Vagina (tissue), 2 donors: ENCODE measurements around the gene RIT2. TPM values are rescaled to one million over a fixed set of nuclear protein-coding genes. Genes with fewer than 3 reads are reported as not detected.

Experiments
- DNase-seq, 2 donors: peaks; one replicate each; pipeline ENCODE4 v3.0.0-alpha.2; 2017; ENCODE audit errors: extremely low spot score in 2 of 2
- H3K27ac ChIP-seq: fragments of 200-600 bp; sonication (generic); one replicate; pipeline ENCODE4 v1.5.1; 2019
- H3K27me3 ChIP-seq: fragments of 200-600 bp; sonication (generic); one replicate; pipeline ENCODE4 v1.5.1; 2019
- H3K36me3 ChIP-seq, 2 donors: fragments of 200-600 bp; sonication (generic); one replicate each; pipeline ENCODE4 v1.5.1; 2017 to 2019
- H3K4me1 ChIP-seq: fragments of 200-600 bp; sonication (generic); one replicate; pipeline ENCODE4 v1.5.1; 2019
- H3K4me3 ChIP-seq, 2 donors: fragments of 200-600 bp; sonication (generic); 1 replicate in 1 of 2; 2 replicates in 1 of 2; pipeline ENCODE4 v1.5.1; 2016 to 2019
- H3K9me3 ChIP-seq: fragments of 200-600 bp; sonication (generic); one replicate; pipeline ENCODE4 v1.5.1; 2019
- CTCF ChIP-seq, 3 experiments: fragments of 450-650 bp in 2 of 3; fragments of 200-600 bp in 1 of 3; sonication (generic) in 1 of 3; IDR thresholded peaks; one replicate each; pipeline ENCODE4 v1.5.1; 2017 to 2019; ENCODE audit warnings: antibody characterized with exemption in 3 of 3, mild to moderate bottlenecking in 2 of 3, moderate library complexity in 2 of 3
- POLR2A ChIP-seq, 2 donors: fragments of 450-650 bp; IDR thresholded peaks; one replicate each; pipeline ENCODE4 v1.6.1; 2017; ENCODE audit warnings: antibody characterized with exemption in 2 of 2, mild to moderate bottlenecking in 2 of 2, moderate library complexity in 2 of 2
- POLR2AphosphoS5 ChIP-seq, 2 donors: sonication (generic); formaldehyde crosslinking; IDR thresholded peaks; one replicate each; pipeline ENCODE4 v1.9.0; 2017; ENCODE audit warnings: antibody characterized with exemption in 2 of 2, mild to moderate bottlenecking in 2 of 2, low read depth in 1 of 2; ENCODE audit not compliant: insufficient read depth in 1 of 2
- intact Hi-C: fragments of 100-400 bp; cut with DNase I; formaldehyde crosslinking; loops from one replicate; pipeline ENCODE4 v1.15.1; 2023
- total RNA-seq: library from RNA; depleted of rRNA; stranded (reverse); fragments of >200 nt; gene quantifications from one replicate; pipeline ENCODE4 v1.2.3, GENCODE V29; 2016

Gene RIT2
- total RNA-seq, 1 donor from 2014 or later = not detected

- no peaks in the 10 kb centered on the region for H3K27me3 ChIP-seq
- intact Hi-C loops = no loop called here
- no peaks in the 10 kb centered on the region for H3K9me3 ChIP-seq
- H3K4me1 ChIP-seq = no peaks in the 10 kb centered on the region
- TF ChIP-seq CTCF (IDR thresholded peaks at IDR 0.05) = no peak
- TF ChIP-seq POLR2A (IDR thresholded peaks at IDR 0.05) = no peak
- TF ChIP-seq POLR2AphosphoS5 (IDR thresholded peaks at IDR 0.05; ENCODE audit: insufficient read depth in 1 of 2, low read depth in 1 of 2) = no peak
- H3K4me3 ChIP-seq = no peak overlapping the region
- no peak for DNase-seq
- no peaks in the 10 kb centered on the region for H3K36me3 ChIP-seq
- H3K27ac ChIP-seq = no peak overlapping the region
Measured at GRCh38 chr18:43001821-43002220, 113.7 kb downstream of the RIT2 start.

- DNase-seq = no peak
- Histone ChIP-seq H3K4me3 (no peak overlapping the region), H3K27ac (no peak overlapping the region), H3K27me3 (no peaks in the 10 kb centered on the region), H3K4me1 (no peaks in the 10 kb centered on the region), H3K36me3 (no peaks in the 10 kb centered on the region), H3K9me3 (no peaks in the 10 kb centered on the region)
- intact Hi-C loops = no loop called here
- TF ChIP-seq POLR2A (IDR thresholded peaks at IDR 0.05) = no peak
Measured at GRCh38 chr18:42996824-42997223, 118.7 kb downstream of the RIT2 start.

- TF ChIP-seq POLR2AphosphoS5 (IDR thresholded peaks at IDR 0.05; ENCODE audit: insufficient read depth in 1 of 2, low read depth in 1 of 2) = no peak
- TF ChIP-seq POLR2A (IDR thresholded peaks at IDR 0.05) = no peak
- no peak for TF ChIP-seq CTCF (IDR thresholded peaks at IDR 0.05)
- Histone ChIP-seq H3K4me1 (no peaks in the 10 kb centered on the region), H3K9me3 (no peaks in the 10 kb centered on the region), H3K36me3 (no peaks in the 10 kb centered on the region), H3K4me3 (no peak overlapping the region), H3K27me3 (no peaks in the 10 kb centered on the region), H3K27ac (no peak overlapping the region)
- DNase-seq = no peak
- intact Hi-C loops = no loop called here
Measured at GRCh38 chr18:42980426-42980825, 135.1 kb downstream of the RIT2 start.

GRCh38 chr18:42977982-42978637, 137.4 kb downstream of the RIT2 start:
- DNase-seq = no peak
- intact Hi-C loops = no loop called here

GRCh38 chr18:42976869-42977590, 138.5 kb downstream of the RIT2 start:
- H3K27me3 ChIP-seq = no peaks in the 10 kb centered on the region
- no peak overlapping the region for H3K4me3 ChIP-seq
- no peak overlapping the region for H3K27ac ChIP-seq
- intact Hi-C loops = no loop called here
- no peak for DNase-seq
- H3K4me1 ChIP-seq = no peaks in the 10 kb centered on the region
- H3K36me3 ChIP-seq = no peaks in the 10 kb centered on the region
- TF ChIP-seq POLR2AphosphoS5 (IDR thresholded peaks at IDR 0.05; ENCODE audit: insufficient read depth in 1 of 2, low read depth in 1 of 2) = no peak
- no peak for TF ChIP-seq POLR2A (IDR thresholded peaks at IDR 0.05)
- TF ChIP-seq CTCF (IDR thresholded peaks at IDR 0.05) = no peak
- no peaks in the 10 kb centered on the region for H3K9me3 ChIP-seq

More at GRCh38 chr18:42977982-42978637, 137.4 kb downstream of the RIT2 start:
- no peaks in the 10 kb centered on the region for H3K4me1 ChIP-seq
- H3K27me3 ChIP-seq = no peaks in the 10 kb centered on the region
- H3K36me3 ChIP-seq = no peaks in the 10 kb centered on the region
- no peaks in the 10 kb centered on the region for H3K9me3 ChIP-seq
- H3K27ac ChIP-seq = no peak overlapping the region
- no peak overlapping the region for H3K4me3 ChIP-seq
- no peak for TF ChIP-seq POLR2AphosphoS5 (IDR thresholded peaks at IDR 0.05; ENCODE audit: insufficient read depth in 1 of 2, low read depth in 1 of 2)
- no peak for TF ChIP-seq POLR2A (IDR thresholded peaks at IDR 0.05)
- TF ChIP-seq CTCF (IDR thresholded peaks at IDR 0.05) = no peak
